GM21381 (cell line): ENCODE results near the gene CIITA.

ENCODE experiments used
- ATAC-seq: cut with Tn5 transposase; IDR thresholded peaks from one replicate; pipeline ENCODE4 v1.9.1; 2021; ENCODE audit warnings: mild to moderate bottlenecking, moderate library complexity; ENCODE audit not compliant: unreplicated experiment

CIITA gene

GRCh38 chr16:10849736-10850477 is 27.1 kb upstream of the CIITA start:
- no peak for ATAC-seq

- ATAC-seq = no peak
These were observed 26.5 kb upstream of the CIITA start for GRCh38 chr16:10850478-10850850.

- ATAC-seq = no peak
These were observed 25.5 kb upstream of the CIITA start for GRCh38 chr16:10851512-10851911.

GRCh38 chr16:10852286-10852685 is 24.7 kb upstream of the CIITA start:
- ATAC-seq = no peak

- ATAC-seq = no peak
These were observed 24.1 kb upstream of the CIITA start for GRCh38 chr16:10852948-10853347.

- no peak for ATAC-seq
These were observed 21.0 kb upstream of the CIITA start for GRCh38 chr16:10856042-10856441.

- no peak for ATAC-seq
These were observed 18.8 kb upstream of the CIITA start for GRCh38 chr16:10858203-10858602.

GRCh38 chr16:10859020-10859419 is 18.0 kb upstream of the CIITA start:
- no peak for ATAC-seq

- no peak for ATAC-seq
These were observed 17.3 kb upstream of the CIITA start for GRCh38 chr16:10859658-10860057.

- no peak for ATAC-seq
These were observed 14.6 kb upstream of the CIITA start for GRCh38 chr16:10862438-10862837.

- no peak for ATAC-seq
These were observed 10.7 kb upstream of the CIITA start for GRCh38 chr16:10865991-10866966.

GRCh38 chr16:10867199-10867598 is 9.8 kb upstream of the CIITA start:
- no peak for ATAC-seq

GRCh38 chr16:10868104-10868595 is 8.9 kb upstream of the CIITA start:
- ATAC-seq = no peak

- ATAC-seq = peak; percentile 34
These were observed 8.2 kb upstream of the CIITA start for GRCh38 chr16:10868596-10869469.

- ATAC-seq = no peak
These were observed 6.7 kb upstream of the CIITA start for GRCh38 chr16:10870137-10870776.

- ATAC-seq = no peak
These were observed 6.2 kb upstream of the CIITA start for GRCh38 chr16:10870808-10871156.

- peak; percentile 62 for ATAC-seq
These were observed 5.6 kb upstream of the CIITA start for GRCh38 chr16:10871157-10871991.

GRCh38 chr16:10876315-10876714 is 687 bp upstream of the CIITA start:
- no peak for ATAC-seq

- ATAC-seq = no peak
These were observed 507 bp downstream of the CIITA start for GRCh38 chr16:10877472-10877946.

GRCh38 chr16:10878328-10878643 is 1.3 kb downstream of the CIITA start:
- ATAC-seq = no peak
